HepG2 (cell line): Measurements from ENCODE around the gene SPN. TPM values are rescaled to one million over a fixed set of nuclear protein-coding genes. Genes with fewer than 3 reads are reported as not detected.

Source experiments
- ATAC-seq: fragments of 200-7000 bp; cut with Tn5 transposase; 3 replicates; pipeline ENCODE4 v1.9.1; 2020; ENCODE audit warnings: mild to moderate bottlenecking, moderate library complexity
- BruUV-seq: library from RNA; stranded (reverse); fragments of 400-500 nt; replicated peaks from 2 replicates; lab custom pipeline; 2021; lab: Mats Ljungman, UMichigan
- CTCF ChIA-PET: fragments of 300-600 bp; formaldehyde crosslinking; extraction: SDS; loops from one replicate; lab custom pipeline; 2021; ENCODE audit warnings: low total read pairs, inconsistent platforms, low intra/inter-chr PET ratio; lab: Yijun Ruan, JAX
- POLR2A ChIA-PET: fragments of 350-600 bp; sonication (Branson Sonifier 250); formaldehyde crosslinking; loops from one replicate; lab custom pipeline; 2020; ENCODE audit warnings: antibody characterized with exemption, inconsistent platforms; lab: Yijun Ruan, JAX
- DNase-seq: peaks from one replicate; pipeline ENCODE4 v3.0.0-alpha.2; 2015; ENCODE audit warnings: low spot score
- FAIRE-seq: peaks from 3 replicates; lab custom pipeline; 2011; peaks lifted over from hg19 to GRCh38; lab: Jason Lieb, UNC
- H2AFZ ChIP-seq: one replicate; pipeline ENCODE4 v1.6.1; 2011; ENCODE audit warnings: low read length, inconsistent platforms
- H3K27ac ChIP-seq: fragments of 300-600 bp; 3 replicates; pipeline ENCODE4 v1.8.0; 2011; ENCODE audit warnings: mixed run types, mild to moderate bottlenecking, mixed read lengths, low read length, inconsistent platforms; ENCODE audit not compliant: insufficient read depth; ENCODE audit errors: extremely low read length
- H3K27me3 ChIP-seq, 2 experiments: fragments of 200-600 bp in 1 of 2; 2 replicates in 1 of 2; 3 replicates in 1 of 2; pipeline versions ENCODE4 v1.6.0 to v1.8.0; 2011; ENCODE audit warnings: low read length in 2 of 2, mild to moderate bottlenecking in 2 of 2, moderate library complexity in 2 of 2, inconsistent platforms in 1 of 2; ENCODE audit not compliant: insufficient read depth in 2 of 2, control insufficient read depth in 1 of 2
- H3K36me3 ChIP-seq, 2 experiments: fragments of 200-600 bp in 1 of 2; replicated peaks in 1 of 2; 2 replicates in 1 of 2; 3 replicates in 1 of 2; pipeline versions ENCODE4 v1.5.1 to v1.8.0; 2011; ENCODE audit warnings: low read length in 2 of 2, inconsistent platforms in 1 of 2; ENCODE audit not compliant: insufficient read depth in 2 of 2, control insufficient read depth in 1 of 2
- H3K4me1 ChIP-seq: 2 replicates; pipeline ENCODE4 v1.5.1; 2012; ENCODE audit warnings: low read length, inconsistent platforms; ENCODE audit not compliant: insufficient read depth
- H3K4me2 ChIP-seq: 2 replicates; pipeline ENCODE4 v1.6.0; 2011; ENCODE audit warnings: low read depth, low read length, inconsistent platforms
- H3K4me3 ChIP-seq, 3 experiments: fragments of 200-600 bp in 1 of 3; sonication (generic), shearing (Covaris generic) in 1 of 3; replicated peaks in 1 of 3; 2 replicates each; pipeline ENCODE4 v1.5.1; 2011 to 2016; ENCODE audit warnings: low read length in 3 of 3, inconsistent platforms in 2 of 3, low read depth in 2 of 3, mild to moderate bottlenecking in 2 of 3, control low read depth in 1 of 3, mixed read lengths in 1 of 3; ENCODE audit not compliant: insufficient read depth in 1 of 3
- H3K79me2 ChIP-seq: one replicate; pipeline ENCODE4 v1.6.1; 2011; ENCODE audit warnings: low read length, inconsistent platforms; ENCODE audit not compliant: insufficient read depth
- H3K9ac ChIP-seq: 2 replicates; pipeline ENCODE4 v1.6.0; 2011; ENCODE audit warnings: mild to moderate bottlenecking, low read depth, low read length, inconsistent platforms; ENCODE audit not compliant: insufficient read depth
- H3K9me3 ChIP-seq: 2 replicates; pipeline ENCODE4 v1.5.1; 2012; ENCODE audit warnings: mild to moderate bottlenecking, low read length
- H4K20me1 ChIP-seq: 2 replicates; pipeline ENCODE4 v1.6.0; 2011; ENCODE audit warnings: inconsistent platforms, mild to moderate bottlenecking, low read length, moderate library complexity; ENCODE audit not compliant: insufficient read depth
- BORCS8-MEF2B ChIP-seq: sonication (generic); formaldehyde crosslinking; IDR thresholded peaks from 2 replicates; pipeline ENCODE4 v1.8.0; 2022; ENCODE audit warnings: mild to moderate bottlenecking, missing genetic modification reagents
- ETV6 ChIP-seq: sonication (generic); formaldehyde crosslinking; conservative IDR thresholded peaks from 2 replicates; pipeline ENCODE4 v1.4.0; 2020; ENCODE audit warnings: missing genetic modification reagents
- GABPB1 ChIP-seq: IDR thresholded peaks from 2 replicates; pipeline ENCODE4 v1.6.1; 2016; ENCODE audit warnings: mild to moderate bottlenecking, missing genetic modification reagents, moderate library complexity, missing compliant biosample characterization
- HCFC1 ChIP-seq: fragments of 150-350 bp; IDR thresholded peaks from 2 replicates; pipeline ENCODE4 v1.6.1; 2014; ENCODE audit warnings: low read depth, low read length
- HNF4A ChIP-seq: sonication (generic); formaldehyde crosslinking; IDR thresholded peaks from 2 replicates; pipeline ENCODE4 v1.4.0; 2020; ENCODE audit warnings: missing genetic modification reagents
- HNRNPUL1 ChIP-seq: fragments of 200-400 bp; formaldehyde crosslinking; IDR thresholded peaks from 2 replicates; pipeline ENCODE4 v1.6.1; 2017; ENCODE audit warnings: low read depth, mild to moderate bottlenecking, low read length, moderate library complexity
- MAZ ChIP-seq, 2 experiments: sonication (generic) in 1 of 2; formaldehyde crosslinking in 1 of 2; IDR thresholded peaks; 2 replicates each; pipeline versions ENCODE4 v1.5.0 to v1.6.1; 2012 to 2020; ENCODE audit warnings: low read depth in 2 of 2, mild to moderate bottlenecking in 2 of 2, borderline replicate concordance in 1 of 2, improper control_type of control experiment in 1 of 2, low read length in 1 of 2, missing genetic modification reagents in 1 of 2, moderate library complexity in 1 of 2
- NFATC3 ChIP-seq: sonication (generic); formaldehyde crosslinking; IDR thresholded peaks from 2 replicates; pipeline ENCODE4 v1.5.1; 2020; ENCODE audit warnings: mild to moderate bottlenecking, missing genetic modification reagents
- PHF8 ChIP-seq: sonication (generic); formaldehyde crosslinking; IDR thresholded peaks from 2 replicates; pipeline ENCODE4 v1.5.0; 2020; ENCODE audit warnings: missing genetic modification reagents
- PLRG1 ChIP-seq: fragments of 450-650 bp; conservative IDR thresholded peaks from 2 replicates; pipeline ENCODE4 v1.6.1; 2016
- POGZ ChIP-seq: sonication (generic); formaldehyde crosslinking; IDR thresholded peaks from 2 replicates; pipeline ENCODE4 v1.4.0; 2020; ENCODE audit warnings: mild to moderate bottlenecking, missing genetic modification reagents
- POLR2A ChIP-seq, 2 experiments: IDR thresholded peaks; 2 replicates each; pipeline ENCODE4 v1.6.1; 2011; ENCODE audit warnings: low read depth in 2 of 2, low read length in 2 of 2, mild to moderate bottlenecking in 1 of 2, moderate library complexity in 1 of 2; ENCODE audit not compliant: insufficient read depth in 1 of 2
- SP1 ChIP-seq, 2 experiments: fragments of 450-650 bp in 1 of 2; sonication (generic) in 1 of 2; formaldehyde crosslinking in 1 of 2; IDR thresholded peaks; 2 replicates each; pipeline versions ENCODE4 v1.4.0 to v1.6.1; 2016 to 2020; ENCODE audit warnings: missing genetic modification reagents in 1 of 2
- YEATS2 ChIP-seq: sonication (generic); formaldehyde crosslinking; IDR thresholded peaks from 2 replicates; pipeline ENCODE4 v1.4.0; 2020; ENCODE audit warnings: missing genetic modification reagents, borderline replicate concordance
- ZFX ChIP-seq: sonication (generic); formaldehyde crosslinking; IDR thresholded peaks from 2 replicates; pipeline ENCODE4 v1.4.0; 2020; ENCODE audit warnings: mild to moderate bottlenecking, low read depth, missing genetic modification reagents, moderate library complexity
- ZMYM2 ChIP-seq: sonication (generic); formaldehyde crosslinking; IDR thresholded peaks from 2 replicates; pipeline ENCODE4 v1.8.0; 2022; ENCODE audit warnings: mild to moderate bottlenecking, missing genetic modification reagents
- ZNF24 ChIP-seq: fragments of 450-650 bp; IDR thresholded peaks from 2 replicates; pipeline ENCODE4 v1.6.1; 2017; ENCODE audit warnings: antibody characterized with exemption, mild to moderate bottlenecking
- ZNF3 ChIP-seq: IDR thresholded peaks from 2 replicates; pipeline ENCODE4 v1.7.0; 2017; ENCODE audit warnings: inconsistent platforms
- ZNF335 ChIP-seq: sonication (generic); formaldehyde crosslinking; IDR thresholded peaks from 2 replicates; pipeline ENCODE4 v1.4.0; 2020; ENCODE audit warnings: missing genetic modification reagents
- ZNF430 ChIP-seq: sonication (generic); formaldehyde crosslinking; IDR thresholded peaks from 2 replicates; pipeline ENCODE4 v1.9.0; 2021; ENCODE audit warnings: mild to moderate bottlenecking, missing genetic modification reagents
- ZNF788 ChIP-seq: sonication (generic); formaldehyde crosslinking; IDR thresholded peaks from 2 replicates; pipeline ENCODE4 v1.5.0; 2020; ENCODE audit warnings: mild to moderate bottlenecking, missing genetic modification reagents, borderline replicate concordance
- WGBS: methylation state at CpG from one replicate; pipeline ENCODE4 v1.1.6; 2017; ENCODE audit warnings: low lambda C conversion rate; 5-methylcytosine and 5-hydroxymethylcytosine counted together
- in situ Hi-C: cut with HindIII; loops from 2 replicates; pipeline ENCODE4 v1.10.0; 2017; ENCODE audit warnings: low pct_unique_long_range_greater_than_20kb; ENCODE audit not compliant: extremely low pct_ligation_motif_present
- intact Hi-C: fragments of 100-400 bp; cut with micrococcal nuclease; formaldehyde crosslinking; loops from one replicate; pipeline ENCODE4 v1.10.0; 2022; ENCODE audit not compliant: unreplicated experiment
- polyA plus RNA-seq, 8 experiments: library from polyadenylated mRNA; depleted of rRNA in 3 of 8; stranded (reverse) in 7 of 8; unstranded in 1 of 8; fragments of >200 nt; fragmentation: Illumina TruSeq in 4 of 8; extraction: Trizol in 4 of 8; gene quantifications; 2 replicates each; pipeline versions ENCODE4 v1.2.1 to v1.2.3, GENCODE V29; 2011 to 2016; ENCODE audit warnings: low read depth in 4 of 8, missing spikeins in 1 of 8, mixed read lengths in 1 of 8; ENCODE audit not compliant: insufficient read depth in 1 of 8
- total RNA-seq, 5 experiments: library from RNA; depleted of rRNA; stranded (reverse); fragments of >200 nt; fragmentation: Illumina TruSeq; extraction: Trizol; gene quantifications; 2 replicates each; pipeline ENCODE4 v1.2.3, GENCODE V29; 2016; ENCODE audit warnings: low read depth in 1 of 5
- TF ChIP-seq, protein P1 (sequence below): sonication (generic); formaldehyde crosslinking; IDR thresholded peaks from 2 replicates; pipeline ENCODE4 v1.4.0; 2020; ENCODE audit warnings: missing genetic modification reagents, borderline replicate concordance
- TF ChIP-seq, protein P2 (sequence below): IDR thresholded peaks from 2 replicates; pipeline ENCODE4 v1.6.1; 2016
- TF ChIP-seq, protein P3 (sequence below): IDR thresholded peaks from 2 replicates; pipeline ENCODE4 v1.6.1; 2016; ENCODE audit warnings: missing genetic modification reagents, missing compliant biosample characterization

Gene SPN
- total and polyA plus RNA-seq, 2 of the 13 experiments (the other 11 are each of a cell fraction or from before 2014, with no cell fraction given): 0.22 to 1.6 TPM

DNA sequence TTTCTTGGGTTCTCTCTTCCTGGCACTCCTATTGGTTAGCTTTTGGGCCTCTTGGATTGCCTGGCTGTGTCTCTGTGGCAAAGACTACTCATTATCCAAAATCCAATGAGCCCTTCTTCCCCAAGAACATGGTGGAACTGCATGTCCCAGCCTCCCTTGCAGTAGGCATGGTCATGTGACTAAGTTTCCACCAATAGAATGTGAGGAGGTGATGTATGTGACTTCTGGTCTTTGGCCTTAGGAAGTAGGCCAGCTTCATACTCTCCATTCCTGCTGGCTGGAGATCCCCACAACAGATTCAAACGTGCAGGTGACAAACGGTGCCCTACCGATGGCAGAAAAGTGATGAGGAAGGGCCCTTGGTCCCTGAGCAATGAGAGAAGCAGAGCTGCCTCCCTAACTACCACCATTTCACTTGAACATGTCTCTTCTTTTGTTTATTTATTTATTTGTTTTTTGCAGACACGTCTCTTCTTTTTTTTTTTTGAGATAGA is 17.3 kb upstream of the SPN start:
- FAIRE-seq: peak; percentile 94
- no TSS peak for BruUV-seq
- TF ChIP-seq, protein P1, sequence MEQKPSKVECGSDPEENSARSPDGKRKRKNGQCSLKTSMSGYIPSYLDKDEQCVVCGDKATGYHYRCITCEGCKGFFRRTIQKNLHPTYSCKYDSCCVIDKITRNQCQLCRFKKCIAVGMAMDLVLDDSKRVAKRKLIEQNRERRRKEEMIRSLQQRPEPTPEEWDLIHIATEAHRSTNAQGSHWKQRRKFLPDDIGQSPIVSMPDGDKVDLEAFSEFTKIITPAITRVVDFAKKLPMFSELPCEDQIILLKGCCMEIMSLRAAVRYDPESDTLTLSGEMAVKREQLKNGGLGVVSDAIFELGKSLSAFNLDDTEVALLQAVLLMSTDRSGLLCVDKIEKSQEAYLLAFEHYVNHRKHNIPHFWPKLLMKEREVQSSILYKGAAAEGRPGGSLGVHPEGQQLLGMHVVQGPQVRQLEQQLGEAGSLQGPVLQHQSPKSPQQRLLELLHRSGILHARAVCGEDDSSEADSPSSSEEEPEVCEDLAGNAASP (CRISPR knock-in tag): 0 out of 2 replicates have a peak, but pooled peaks have one; percentile 34
- TF ChIP-seq MAZ (IDR thresholded peaks at IDR 0.05; ENCODE audit: borderline replicate concordance, low read depth, low read length) (no peak), MAZ (CRISPR knock-in tag; IDR thresholded peaks at IDR 0.05; ENCODE audit: low read depth) (peak; percentile 35; the same call in 1 of the 2 replicates), POLR2A (IDR thresholded peaks at IDR 0.05; ENCODE audit: insufficient read depth in 1 of 2, low read depth in 2 of 2, low read length in 2 of 2) (peak; percentile 73 to 77), HCFC1 (peak; percentile 81), PHF8 (CRISPR knock-in tag) (peak; percentile 64; the same call in 1 of the 2 replicates), ZNF3 (no peak), ZNF24 (no peak), ZNF430 (CRISPR knock-in tag) (peak; percentile 30; the same call in 1 of the 2 replicates), NFATC3 (CRISPR knock-in tag) (no peak), ZMYM2 (CRISPR knock-in tag) (peak; percentile 50; the same call in 1 of the 2 replicates), PLRG1 (no peak), GABPB1 (CRISPR knock-in tag) (peak; percentile 60; the same call in 1 of the 2 replicates), BORCS8-MEF2B (CRISPR knock-in tag) (peak; percentile 69), YEATS2 (peak; percentile 60), SP1 (IDR thresholded peaks at IDR 0.05) (no peak), SP1 (CRISPR knock-in tag; IDR thresholded peaks at IDR 0.05) (0 out of 2 replicates have a peak, but pooled peaks have one; percentile 22), POGZ (CRISPR knock-in tag) (peak; percentile 88), HNRNPUL1 (no peak), ETV6 (CRISPR knock-in tag) (peak; percentile 45; the same call in 1 of the 2 replicates), ZNF788 (CRISPR knock-in tag) (no peak; the same call in 1 of the 2 replicates), ZNF335 (CRISPR knock-in tag) (0 out of 2 replicates have a peak, but pooled peaks have one; percentile 28), ZFX (CRISPR knock-in tag) (peak; percentile 91), HNF4A (CRISPR knock-in tag) (peak; percentile 82)
- TF ChIP-seq, protein P2, sequence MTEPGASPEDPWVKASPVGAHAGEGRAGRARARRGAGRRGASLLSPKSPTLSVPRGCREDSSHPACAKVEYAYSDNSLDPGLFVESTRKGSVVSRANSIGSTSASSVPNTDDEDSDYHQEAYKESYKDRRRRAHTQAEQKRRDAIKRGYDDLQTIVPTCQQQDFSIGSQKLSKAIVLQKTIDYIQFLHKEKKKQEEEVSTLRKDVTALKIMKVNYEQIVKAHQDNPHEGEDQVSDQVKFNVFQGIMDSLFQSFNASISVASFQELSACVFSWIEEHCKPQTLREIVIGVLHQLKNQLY (CRISPR knock-in tag): peak; percentile 58; the same call in 1 of the 2 replicates
- TF ChIP-seq, protein P3, sequence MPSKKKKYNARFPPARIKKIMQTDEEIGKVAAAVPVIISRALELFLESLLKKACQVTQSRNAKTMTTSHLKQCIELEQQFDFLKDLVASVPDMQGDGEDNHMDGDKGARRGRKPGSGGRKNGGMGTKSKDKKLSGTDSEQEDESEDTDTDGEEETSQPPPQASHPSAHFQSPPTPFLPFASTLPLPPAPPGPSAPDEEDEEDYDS (CRISPR knock-in tag): peak; percentile 79

More for the DNA sequence above, 17.3 kb upstream of the SPN start:
- ChIA-PET POLR2A (interaction anchor here (0.8 to 2.2 kb wide), 3 partner anchors 9 to 386 kb away, joined by 3 to 19 read pairs (median 9); partner anchors contain the start of gene QPRT), CTCF (no interaction called here)
- intact Hi-C loops (no loop called here), in situ Hi-C loops (no loop called here)
- no peaks in the 10 kb centered on the region for H4K20me1 ChIP-seq
- ATAC-seq (peak; percentile 87), DNase-seq (peak; percentile 89)
- no peaks in the 10 kb centered on the region for H3K36me3 ChIP-seq
- H3K4me3 ChIP-seq: peak overlapping the region in 1 of 3 experiments; percentile 14; a peak in 2 of 6 replicates
- H3K27ac ChIP-seq: peak overlapping the region; percentile 43
- H3K9ac ChIP-seq: no peak overlapping the region; the same call in 1 of the 2 replicates
- no peaks in the 10 kb centered on the region; a peak in 1 of 5 replicates for H3K27me3 ChIP-seq
- H3K9me3 ChIP-seq: no peaks in the 10 kb centered on the region
- H3K4me2 ChIP-seq: peak overlapping the region; percentile 65
- peak overlapping the region; percentile 68 for H2AFZ ChIP-seq
- 10% methylated on average over 4 of the region's 4 CpGs for WGBS
- peaks cover 47% of the 10 kb centered on the region for H3K4me1 ChIP-seq
- H3K79me2 ChIP-seq: no peaks in the 10 kb centered on the region
